GM21381 (cell line): Measurements from ENCODE around the gene SIN3B.
A peak's percentile ranks its signal among the peaks of the same experiment; 100 is the strongest.
"Not testable (repeated sequence)": the region's sequence is repeated elsewhere in the genome, so short reads cannot be mapped to it uniquely, and the experiment has no call there.

Experiments
- ATAC-seq: cut with Tn5 transposase; IDR thresholded peaks from one replicate; pipeline ENCODE4 v1.9.1; 2021; ENCODE audit warnings: mild to moderate bottlenecking, moderate library complexity; ENCODE audit not compliant: unreplicated experiment

Gene SIN3B

GRCh38 chr19:16829010-16829821 lies at the start of gene SIN3B:
TSS of gene SIN3B (plus strand) at chr19:16829398. CDS start at chr19:16829421, 23 bp downstream.
- ATAC-seq: peak; percentile 51

GRCh38 chr19:16779539-16780163 lies 49.5 kb upstream of the SIN3B start:
- ATAC-seq: no peak

GRCh38 chr19:16782719-16783118 lies 46.5 kb upstream of the SIN3B start:
- no peak for ATAC-seq

GRCh38 chr19:16788479-16788878 lies 40.7 kb upstream of the SIN3B start:
- no peak for ATAC-seq

GRCh38 chr19:16789238-16789637 lies 40.0 kb upstream of the SIN3B start:
- no peak for ATAC-seq

- no peak for ATAC-seq
Measured at GRCh38 chr19:16790051-16790450, 39.1 kb upstream of the SIN3B start.

GRCh38 chr19:16791942-16792341 lies 37.3 kb upstream of the SIN3B start:
- no peak for ATAC-seq

- ATAC-seq: no peak
Measured at GRCh38 chr19:16794456-16795441, 34.4 kb upstream of the SIN3B start.

- ATAC-seq: no peak
Measured at GRCh38 chr19:16795731-16796130, 33.5 kb upstream of the SIN3B start.

- no peak for ATAC-seq
Measured at GRCh38 chr19:16797876-16798275, 31.3 kb upstream of the SIN3B start.

GRCh38 chr19:16798326-16798725 lies 30.9 kb upstream of the SIN3B start:
- ATAC-seq: not testable (repeated sequence)

- ATAC-seq: no peak
Measured at GRCh38 chr19:16799740-16800139, 29.5 kb upstream of the SIN3B start.

GRCh38 chr19:16801600-16802013 lies 27.6 kb upstream of the SIN3B start:
- ATAC-seq: no peak

GRCh38 chr19:16804176-16804575 lies 25.0 kb upstream of the SIN3B start:
- no peak for ATAC-seq

- ATAC-seq: no peak
Measured at GRCh38 chr19:16807549-16808284, 21.5 kb upstream of the SIN3B start.

- no peak for ATAC-seq
Measured at GRCh38 chr19:16814526-16815100, 14.6 kb upstream of the SIN3B start.

GRCh38 chr19:16820056-16820455 lies 9.1 kb upstream of the SIN3B start:
- ATAC-seq: no peak

GRCh38 chr19:16821081-16821480 lies 8.1 kb upstream of the SIN3B start:
- ATAC-seq: no peak

GRCh38 chr19:16822648-16823047 lies 6.5 kb upstream of the SIN3B start:
- ATAC-seq: no peak

- no peak for ATAC-seq
Measured at GRCh38 chr19:16824658-16825311, 4.4 kb upstream of the SIN3B start.
